ENCODE measurements around the gene ASAP3. TPM values are rescaled to one million over a fixed set of nuclear protein-coding genes. Genes with fewer than 3 reads are reported as not detected.

Gene ASAP3
- total and polyA plus RNA-seq, 2 of the 13 experiments (the other 11 are each of a cell fraction or from before 2014, with no cell fraction given): 32.6 to 37.0 TPM

GRCh38 chr1:23393706-23394105, 90.3 kb downstream of the ASAP3 start:
- intact Hi-C loops (cut with micrococcal nuclease; ENCODE audit: unreplicated experiment): no loop called here

More at GRCh38 chr1:23393706-23394105, 90.3 kb downstream of the ASAP3 start:
- no peak overlapping the region for H3K27ac ChIP-seq (ENCODE audit: extremely low read length, insufficient read depth, low read length)
- FAIRE-seq (no peak), DNase-seq (ENCODE audit: low spot score) (no peak), ATAC-seq (no peak; the same call in 2 of the 3 replicates)
- peaks cover 19 to 39% of the 10 kb centered on the region in 2 experiments for H3K36me3 ChIP-seq (replicated peaks in 1 of 2; ENCODE audit: control insufficient read depth in 1 of 2, insufficient read depth in 2 of 2, low read length in 2 of 2)
- H3K4me1 ChIP-seq (ENCODE audit: insufficient read depth, low read length): peaks cover 19% of the 10 kb centered on the region; the same call in 1 of the 2 replicates
- WGBS (ENCODE audit: low lambda C conversion rate): 90% methylated on average over 8 of the region's 15 CpGs
- no peak overlapping the region for H3K4me2 ChIP-seq (ENCODE audit: low read depth, low read length)
- BruUV-seq (replicated peaks): no TSS peak
- in situ Hi-C loops (cut with HindIII; ENCODE audit: extremely low pct_ligation_motif_present, low pct_unique_long_range_greater_than_20kb): no loop called here
- H3K79me2 ChIP-seq (ENCODE audit: insufficient read depth, low read length): no peaks in the 10 kb centered on the region
- H2AFZ ChIP-seq (ENCODE audit: low read length): no peak overlapping the region
- POLR2A ChIA-PET: interaction anchor here (1.1 kb wide), 1 partner anchor 9 kb away, joined by 3 read pairs; no protein-coding TSS in a partner anchor
- H4K20me1 ChIP-seq (ENCODE audit: insufficient read depth, low read length): no peaks in the 10 kb centered on the region
- H3K27me3 ChIP-seq (ENCODE audit: control insufficient read depth in 1 of 2, insufficient read depth in 2 of 2, low read length in 2 of 2): no peaks in the 10 kb centered on the region
- CTCF ChIA-PET (ENCODE audit: low intra/inter-chr PET ratio, low total read pairs): no interaction called here
- H3K9ac ChIP-seq (ENCODE audit: insufficient read depth, low read depth, low read length): no peak overlapping the region
- TF ChIP-seq NFIB (CRISPR knock-in tag; IDR thresholded peaks at IDR 0.05; ENCODE audit: borderline replicate concordance) (no peak), SETDB1 (CRISPR knock-in tag; IDR thresholded peaks at IDR 0.05; ENCODE audit: borderline replicate concordance) (no peak), MAFF (IDR thresholded peaks at IDR 0.05; ENCODE audit: low read depth, low read length) (no peak), ZNF44 (CRISPR knock-in tag; IDR thresholded peaks at IDR 0.05) (no peak), ZSCAN29 (CRISPR knock-in tag; conservative IDR thresholded peaks at IDR 0.05) (no peak)
- TF ChIP-seq, protein P1, sequence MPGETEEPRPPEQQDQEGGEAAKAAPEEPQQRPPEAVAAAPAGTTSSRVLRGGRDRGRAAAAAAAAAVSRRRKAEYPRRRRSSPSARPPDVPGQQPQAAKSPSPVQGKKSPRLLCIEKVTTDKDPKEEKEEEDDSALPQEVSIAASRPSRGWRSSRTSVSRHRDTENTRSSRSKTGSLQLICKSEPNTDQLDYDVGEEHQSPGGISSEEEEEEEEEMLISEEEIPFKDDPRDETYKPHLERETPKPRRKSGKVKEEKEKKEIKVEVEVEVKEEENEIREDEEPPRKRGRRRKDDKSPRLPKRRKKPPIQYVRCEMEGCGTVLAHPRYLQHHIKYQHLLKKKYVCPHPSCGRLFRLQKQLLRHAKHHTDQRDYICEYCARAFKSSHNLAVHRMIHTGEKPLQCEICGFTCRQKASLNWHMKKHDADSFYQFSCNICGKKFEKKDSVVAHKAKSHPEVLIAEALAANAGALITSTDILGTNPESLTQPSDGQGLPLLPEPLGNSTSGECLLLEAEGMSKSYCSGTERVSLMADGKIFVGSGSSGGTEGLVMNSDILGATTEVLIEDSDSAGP (CRISPR knock-in tag; IDR thresholded peaks at IDR 0.05; ENCODE audit: borderline replicate concordance): no peak
- TF ChIP-seq, protein P2, sequence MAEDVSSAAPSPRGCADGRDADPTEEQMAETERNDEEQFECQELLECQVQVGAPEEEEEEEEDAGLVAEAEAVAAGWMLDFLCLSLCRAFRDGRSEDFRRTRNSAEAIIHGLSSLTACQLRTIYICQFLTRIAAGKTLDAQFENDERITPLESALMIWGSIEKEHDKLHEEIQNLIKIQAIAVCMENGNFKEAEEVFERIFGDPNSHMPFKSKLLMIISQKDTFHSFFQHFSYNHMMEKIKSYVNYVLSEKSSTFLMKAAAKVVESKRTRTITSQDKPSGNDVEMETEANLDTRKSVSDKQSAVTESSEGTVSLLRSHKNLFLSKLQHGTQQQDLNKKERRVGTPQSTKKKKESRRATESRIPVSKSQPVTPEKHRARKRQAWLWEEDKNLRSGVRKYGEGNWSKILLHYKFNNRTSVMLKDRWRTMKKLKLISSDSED (CRISPR knock-in tag; IDR thresholded peaks at IDR 0.05): no peak
- no peak overlapping the region for H3K4me3 ChIP-seq (replicated peaks in 1 of 3; ENCODE audit: insufficient read depth in 1 of 3, low read depth in 2 of 3, low read length in 3 of 3)
- no peaks in the 10 kb centered on the region for H3K9me3 ChIP-seq (ENCODE audit: low read length)

Measured in HepG2 (cell line).